K562 (cell line): ENCODE data around the gene ZNF268. TPM values are rescaled to one million over a fixed set of nuclear protein-coding genes. Genes with fewer than 3 reads are reported as not detected.

Source experiments
- ATAC-seq: fragments of 200-7000 bp; cut with Tn5 transposase; 3 replicates; pipeline ENCODE4 v1.9.1; 2020; ENCODE audit warnings: moderate library complexity
- BruUV-seq: library from RNA; stranded (reverse); fragments of 400-500 nt; replicated peaks from 2 replicates; lab custom pipeline; 2021; lab: Mats Ljungman, UMichigan
- CTCF ChIA-PET: fragments of 300-600 bp; formaldehyde crosslinking; extraction: SDS; loops from one replicate; lab custom pipeline; 2021; ENCODE audit warnings: low intra/inter-chr PET ratio; lab: Yijun Ruan, JAX
- POLR2A ChIA-PET: fragments of 300-600, 350-650 bp; sonication (Branson Sonifier 250); formaldehyde crosslinking; extraction: SDS; loops from one replicate; lab custom pipeline; 2021; ENCODE audit warnings: antibody characterized with exemption, inconsistent platforms; lab: Yijun Ruan, JAX
- DNase-seq, 4 experiments: peaks; one replicate each; pipeline versions ENCODE4 v3.0.0 to v3.0.0-alpha.2; 2011 to 2018; ENCODE audit warnings: low spot score in 3 of 4, mixed read lengths in 3 of 4; ENCODE audit errors: extremely low read depth in 1 of 4
- FAIRE-seq: peaks from 2 replicates; lab custom pipeline; 2011; peaks lifted over from hg19 to GRCh38; lab: Jason Lieb, UNC
- H2AFZ ChIP-seq: 2 replicates; pipeline ENCODE4 v1.6.0; 2011; ENCODE audit warnings: low read depth, low read length, control low read depth, inconsistent platforms
- H3K27ac ChIP-seq: fragments of 200-600 bp; 3 replicates; pipeline ENCODE4 v1.8.0; 2011; ENCODE audit warnings: low read depth, mild to moderate bottlenecking, control low read depth, inconsistent platforms, low read length, moderate library complexity, mixed read lengths; ENCODE audit errors: extremely low read depth
- H3K27me3 ChIP-seq, 2 experiments: fragments of 300-600 bp in 1 of 2; 2 replicates in 1 of 2; 3 replicates in 1 of 2; pipeline versions ENCODE4 v1.6.0 to v1.8.0; 2011; ENCODE audit warnings: inconsistent platforms in 2 of 2, low read length in 2 of 2, mild to moderate bottlenecking in 1 of 2, mixed read lengths in 1 of 2, moderate library complexity in 1 of 2; ENCODE audit not compliant: control insufficient read depth in 2 of 2, insufficient read depth in 2 of 2
- H3K36me3 ChIP-seq: fragments of 300-600 bp; 3 replicates; pipeline ENCODE4 v1.8.0; 2011; ENCODE audit warnings: mild to moderate bottlenecking, low read length, inconsistent platforms; ENCODE audit not compliant: control insufficient read depth, insufficient read depth
- H3K4me1 ChIP-seq, 2 experiments: fragments of 200-600 bp in 1 of 2; replicated peaks in 1 of 2; 2 replicates in 1 of 2; 3 replicates in 1 of 2; pipeline versions ENCODE4 v1.5.1 to v1.8.0; 2011; ENCODE audit warnings: inconsistent platforms in 2 of 2, low read length in 2 of 2, mild to moderate bottlenecking in 1 of 2, mixed read lengths in 1 of 2, moderate library complexity in 1 of 2; ENCODE audit not compliant: control insufficient read depth in 2 of 2, insufficient read depth in 2 of 2
- H3K4me2 ChIP-seq: 2 replicates; pipeline ENCODE4 v1.6.1; 2011; ENCODE audit warnings: low read length, control low read depth, inconsistent platforms, mixed read lengths; ENCODE audit not compliant: insufficient read depth
- H3K4me3 ChIP-seq: fragments of 200-600 bp; sonication (generic), shearing (Covaris generic); 2 replicates; pipeline ENCODE4 v1.5.1; 2016; ENCODE audit warnings: control low read depth, inconsistent platforms
- H3K79me2 ChIP-seq: fragments of 200-600 bp; 3 replicates; pipeline ENCODE4 v1.8.0; 2011; ENCODE audit warnings: low read length, inconsistent platforms; ENCODE audit not compliant: control insufficient read depth, insufficient read depth
- H3K9ac ChIP-seq, 2 experiments: 2 replicates each; pipeline versions ENCODE4 v1.6.0 to v1.6.1; 2011; ENCODE audit warnings: low read depth in 2 of 2, low read length in 2 of 2, control low read depth in 1 of 2, inconsistent platforms in 1 of 2, mild to moderate bottlenecking in 1 of 2, mixed read lengths in 1 of 2; ENCODE audit not compliant: insufficient read depth in 1 of 2
- H3K9me1 ChIP-seq: one replicate; pipeline ENCODE4 v1.6.0; 2011; ENCODE audit warnings: inconsistent platforms, mild to moderate bottlenecking, low read length, moderate library complexity; ENCODE audit not compliant: control insufficient read depth, insufficient read depth
- H3K9me3 ChIP-seq: replicated peaks from 2 replicates; pipeline ENCODE4 v1.5.1; 2011; ENCODE audit warnings: low read depth, low read length, inconsistent platforms; ENCODE audit not compliant: control insufficient read depth, insufficient read depth
- H4K20me1 ChIP-seq: replicated peaks from 2 replicates; pipeline ENCODE4 v1.6.1; 2011; ENCODE audit warnings: low read length, inconsistent platforms, mixed read lengths; ENCODE audit not compliant: control insufficient read depth, insufficient read depth
- ARID1B ChIP-seq: fragments of 450-650 bp; IDR thresholded peaks from 2 replicates; pipeline ENCODE4 v1.6.1; 2016; ENCODE audit warnings: antibody characterized with exemption, mild to moderate bottlenecking, inconsistent platforms
- ASH1L ChIP-seq: fragments of 450-650 bp; IDR thresholded peaks from 2 replicates; pipeline ENCODE4 v1.6.1; 2018; ENCODE audit warnings: borderline replicate concordance, mild to moderate bottlenecking, low read depth; ENCODE audit not compliant: partially characterized antibody
- ATF3 ChIP-seq, 2 experiments: fragments of 450-650 bp in 1 of 2; sonication (generic) in 1 of 2; formaldehyde crosslinking in 1 of 2; IDR thresholded peaks in 1 of 2; conservative IDR thresholded peaks in 1 of 2; 2 replicates each; pipeline versions ENCODE4 v1.6.1 to v1.8.1; 2016 to 2023; ENCODE audit warnings: mild to moderate bottlenecking in 2 of 2, moderate library complexity in 2 of 2, inconsistent platforms in 1 of 2, missing genetic modification reagents in 1 of 2
- BCL6 ChIP-seq: fragments of 250-450 bp; sonication (Bioruptor Pico); IDR thresholded peaks from 2 replicates; pipeline ENCODE4 v1.4.0; 2020
- CHAMP1 ChIP-seq: fragments of 450-650 bp; IDR thresholded peaks from 2 replicates; pipeline ENCODE4 v1.6.1; 2016; ENCODE audit warnings: mild to moderate bottlenecking
- CHCHD3 ChIP-seq: fragments of 250-450 bp; sonication (Bioruptor Pico); IDR thresholded peaks from 2 replicates; pipeline ENCODE4 v2.1.2; 2022; ENCODE audit warnings: mild to moderate bottlenecking
- CREM ChIP-seq: IDR thresholded peaks from 2 replicates; pipeline ENCODE4 v1.6.1; 2014; ENCODE audit warnings: antibody characterized with exemption, low read depth
- NR2C1 ChIP-seq, 2 experiments: fragments of 450-650 bp; IDR thresholded peaks; 2 replicates each; pipeline ENCODE4 v1.6.1; 2017; ENCODE audit warnings: mild to moderate bottlenecking in 2 of 2, antibody characterized with exemption in 1 of 2, inconsistent platforms in 1 of 2, missing compliant biosample characterization in 1 of 2, missing genetic modification characterization in 1 of 2
- NR4A1 ChIP-seq, 2 experiments: fragments of 250-450 bp in 1 of 2; fragments of 450-650 bp in 1 of 2; sonication (Bioruptor Pico) in 1 of 2; IDR thresholded peaks; 2 replicates each; pipeline versions ENCODE4 v1.4.0 to v1.6.1; 2016 to 2020; ENCODE audit warnings: mild to moderate bottlenecking in 2 of 2, missing compliant biosample characterization in 1 of 2, missing genetic modification characterization in 1 of 2, moderate library complexity in 1 of 2
- PKNOX1 ChIP-seq: fragments of 450-650 bp; IDR thresholded peaks from 2 replicates; pipeline ENCODE4 v1.6.1; 2016
- PRPF4 ChIP-seq: fragments of 200-400 bp; formaldehyde crosslinking; IDR thresholded peaks from one replicate; pipeline ENCODE4 v1.6.1; 2017; ENCODE audit warnings: low read length, low read depth, mild to moderate bottlenecking; ENCODE audit not compliant: insufficient read depth, poor library complexity, severe bottlenecking
- SMARCA4 ChIP-seq: fragments of 450-650 bp; IDR thresholded peaks from 2 replicates; pipeline ENCODE4 v1.6.1; 2016
- STAT5A ChIP-seq: IDR thresholded peaks from 2 replicates; pipeline ENCODE4 v1.6.1; 2012; ENCODE audit warnings: low read length, inconsistent platforms, borderline replicate concordance
- ZNF197 ChIP-seq: fragments of 200-800 bp; sonication (Bioruptor generic); IDR thresholded peaks from 2 replicates; pipeline ENCODE4 v1.6.1; 2016; ENCODE audit warnings: low read depth, missing genetic modification characterization, missing compliant biosample characterization
- ZNF263 ChIP-seq: sonication (generic); formaldehyde crosslinking; IDR thresholded peaks from 2 replicates; pipeline ENCODE4 v1.8.0; 2022; ENCODE audit warnings: mild to moderate bottlenecking, missing genetic modification reagents, borderline replicate concordance
- ZNF644 ChIP-seq: fragments of 200-800 bp; sonication (Bioruptor generic); IDR thresholded peaks from 2 replicates; pipeline ENCODE4 v1.6.1; 2016; ENCODE audit warnings: low read depth, missing genetic modification characterization, missing compliant biosample characterization
- WGBS: fragments of 100-300 bp; shearing (Covaris generic); methylation state at CpG from one replicate; pipeline ENCODE4 v1.1.6; 2016; ENCODE audit warnings: low coverage, mixed read lengths; ENCODE audit not compliant: insufficient coverage; ENCODE audit errors: missing lambda C conversion rate; 5-methylcytosine and 5-hydroxymethylcytosine counted together
- in situ Hi-C: fragments of 300-500 bp; cut with MboI; formaldehyde crosslinking; loops from 4 replicates; pipeline ENCODE4 v1.15.0; 2018; ENCODE audit warnings: inconsistent platforms, mixed read lengths
- intact Hi-C: fragments of 100-400 bp; cut with micrococcal nuclease; formaldehyde crosslinking; loops from 2 replicates; pipeline ENCODE4 v1.14.2; 2022
- polyA plus RNA-seq, 8 experiments: library from polyadenylated mRNA; depleted of rRNA in 4 of 8; stranded (reverse) in 5 of 8; unstranded in 3 of 8; fragments of >200 nt; fragmentation: Nextera tagmentation in 2 of 8; fragmentation: Illumina TruSeq in 1 of 8; extraction: Ambion mirVana in 2 of 8; extraction: Trizol in 1 of 8; gene quantifications; 2 replicates each; pipeline versions ENCODE4 v1.2.1 to v1.2.3, GENCODE V29; 2011 to 2014; ENCODE audit warnings: inconsistent platforms in 1 of 8, missing spikeins in 1 of 8
- total RNA-seq, 7 experiments: library from RNA; depleted of rRNA in 6 of 7; stranded (reverse); fragments of >200 nt in 6 of 7; fragmentation: Illumina TruSeq in 2 of 7; extraction: Trizol in 2 of 7; gene quantifications; 2 replicates each; pipeline versions ENCODE4 v1.2.1 to v1.2.3, GENCODE V29; 2011 to 2021; ENCODE audit warnings: low replicate concordance in 1 of 7

ZNF268 gene
- total and polyA plus RNA-seq, 9 of the 15 experiments (the other 6 are each of a cell fraction or from before 2014, with no cell fraction given) = 4.8 to 12.0 (median 7.7) TPM

GRCh38 chr12:133135747-133136146, 45.5 kb upstream of the ZNF268 start:
- intact Hi-C loops (no loop called here), in situ Hi-C loops (no loop called here)
- 0 out of 3 replicates have a peak, but pooled peaks cover 2% of the 10 kb centered on the region for H3K79me2 ChIP-seq
- peaks cover 7% of the 10 kb centered on the region; the same call in 1 of the 2 replicates for H3K9me3 ChIP-seq
- no peak overlapping the region for H3K9ac ChIP-seq
- no peaks in the 10 kb centered on the region for H3K4me1 ChIP-seq
- no peak overlapping the region for H3K27ac ChIP-seq
- no peaks in the 10 kb centered on the region for H3K9me1 ChIP-seq
- FAIRE-seq (peak; percentile 26), ATAC-seq (peak; percentile 70), DNase-seq (peak in 3 of 4 experiments; percentile 13 to 42 (median 17))
- H3K36me3 ChIP-seq = peaks cover 43% of the 10 kb centered on the region
- H3K4me3 ChIP-seq = no peak overlapping the region
- H2AFZ ChIP-seq = no peak overlapping the region
- no TSS peak for BruUV-seq
- POLR2A ChIA-PET = interaction anchor here (1.3 kb wide), 1 partner anchor 23 kb away, joined by 5 read pairs; no protein-coding TSS in a partner anchor
- H3K27me3 ChIP-seq = no peaks in the 10 kb centered on the region
- 10% methylated on average over 2 of the region's 2 CpGs for WGBS
- no peak overlapping the region for H3K4me2 ChIP-seq
- H4K20me1 ChIP-seq = no peaks in the 10 kb centered on the region
- CTCF ChIA-PET = interaction anchor here (0.6 kb wide), 1 partner anchor 73 kb away, joined by 3 read pairs; no protein-coding TSS in a partner anchor
- TF ChIP-seq BCL6 (CRISPR knock-in tag) (no peak), CHCHD3 (no peak), CREM (peak; percentile 30; the same call in 1 of the 2 replicates), STAT5A (peak; percentile 57; the same call in 1 of the 2 replicates), ATF3 (IDR thresholded peaks at IDR 0.05) (peak; percentile 13; the same call in 1 of the 2 replicates), ATF3 (CRISPR knock-in tag; conservative IDR thresholded peaks at IDR 0.05) (no peak; the same call in 1 of the 2 replicates), ARID1B (peak; percentile 88), SMARCA4 (0 out of 2 replicates have a peak, but pooled peaks have one; percentile 34), PRPF4 (no peak), CHAMP1 (no peak; the same call in 1 of the 2 replicates), ZNF197 (CRISPR knock-in tag) (no peak), PKNOX1 (peak; percentile 65; the same call in 1 of the 2 replicates), NR4A1 (CRISPR knock-in tag; IDR thresholded peaks at IDR 0.05) (no peak), NR4A1 (tag; IDR thresholded peaks at IDR 0.05) (0 out of 2 replicates have a peak, but pooled peaks have one; percentile 23), NR2C1 (IDR thresholded peaks at IDR 0.05) (no peak), NR2C1 (tag; IDR thresholded peaks at IDR 0.05) (peak; percentile 49), ZNF263 (no peak), ASH1L (no peak), ZNF644 (tag) (peak; percentile 43; the same call in 1 of the 2 replicates)
